D721Med (cell line): ENCODE results near the gene PAPPA.

ENCODE experiments used
- DNase-seq: peaks from one replicate; pipeline ENCODE4 v3.0.0; 2011; ENCODE audit warnings: low spot score; ENCODE audit not compliant: insufficient read length
- FAIRE-seq: peaks from 2 replicates; lab custom pipeline; 2011; peaks lifted over from hg19 to GRCh38; lab: Jason Lieb, UNC
- TF ChIP-seq, protein P1 (sequence below): IDR thresholded peaks from 2 replicates; pipeline ENCODE4 v1.5.1; 2012; ENCODE audit warnings: mild to moderate bottlenecking, control low read depth; ENCODE audit not compliant: insufficient read depth; ENCODE audit errors: missing control alignments

PAPPA gene

DNA sequence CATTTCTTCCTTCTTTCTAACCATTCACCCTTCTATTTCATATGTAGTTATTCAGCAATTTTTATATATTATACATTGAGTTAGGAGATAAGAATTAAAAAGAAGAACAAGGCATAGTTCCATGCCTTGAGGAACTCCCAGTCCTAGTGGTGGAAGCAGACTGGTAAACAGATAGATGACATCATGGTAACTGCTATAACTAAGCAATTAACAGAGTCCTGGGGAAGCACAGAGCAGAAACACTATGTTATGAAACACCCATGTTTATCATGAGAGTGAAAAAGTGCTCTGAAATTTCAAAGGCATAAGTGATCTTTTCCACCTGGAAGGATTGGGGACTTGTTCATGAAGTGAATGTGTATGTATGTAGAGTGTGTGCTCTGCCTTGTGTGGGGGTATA is 14.6 kb downstream of the PAPPA start:
- DNase-seq (no peak), FAIRE-seq (no peak)
- TF ChIP-seq, protein P1, sequence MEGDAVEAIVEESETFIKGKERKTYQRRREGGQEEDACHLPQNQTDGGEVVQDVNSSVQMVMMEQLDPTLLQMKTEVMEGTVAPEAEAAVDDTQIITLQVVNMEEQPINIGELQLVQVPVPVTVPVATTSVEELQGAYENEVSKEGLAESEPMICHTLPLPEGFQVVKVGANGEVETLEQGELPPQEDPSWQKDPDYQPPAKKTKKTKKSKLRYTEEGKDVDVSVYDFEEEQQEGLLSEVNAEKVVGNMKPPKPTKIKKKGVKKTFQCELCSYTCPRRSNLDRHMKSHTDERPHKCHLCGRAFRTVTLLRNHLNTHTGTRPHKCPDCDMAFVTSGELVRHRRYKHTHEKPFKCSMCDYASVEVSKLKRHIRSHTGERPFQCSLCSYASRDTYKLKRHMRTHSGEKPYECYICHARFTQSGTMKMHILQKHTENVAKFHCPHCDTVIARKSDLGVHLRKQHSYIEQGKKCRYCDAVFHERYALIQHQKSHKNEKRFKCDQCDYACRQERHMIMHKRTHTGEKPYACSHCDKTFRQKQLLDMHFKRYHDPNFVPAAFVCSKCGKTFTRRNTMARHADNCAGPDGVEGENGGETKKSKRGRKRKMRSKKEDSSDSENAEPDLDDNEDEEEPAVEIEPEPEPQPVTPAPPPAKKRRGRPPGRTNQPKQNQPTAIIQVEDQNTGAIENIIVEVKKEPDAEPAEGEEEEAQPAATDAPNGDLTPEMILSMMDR = no peak

DNA sequence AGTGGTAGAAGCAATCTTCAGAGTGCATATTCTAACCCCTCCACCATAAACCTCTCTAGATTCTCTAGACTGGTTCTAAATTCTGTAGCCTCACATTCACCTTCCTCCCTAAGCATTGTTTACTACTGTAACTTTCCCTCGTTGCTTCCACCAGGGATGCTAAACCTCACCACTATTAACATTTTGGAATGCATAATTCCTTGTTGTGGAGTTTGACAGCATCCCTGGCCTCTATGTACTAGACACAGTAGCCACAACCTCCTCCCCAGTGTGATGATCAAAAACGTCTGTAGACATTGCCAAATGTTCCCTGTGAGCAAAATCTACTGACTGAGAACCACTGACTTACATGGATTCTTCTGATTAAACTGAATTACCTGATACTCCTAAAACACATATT is 18.6 kb downstream of the PAPPA start:
- TF ChIP-seq, protein P1 = no peak
- FAIRE-seq (no peak), DNase-seq (no peak)

DNA sequence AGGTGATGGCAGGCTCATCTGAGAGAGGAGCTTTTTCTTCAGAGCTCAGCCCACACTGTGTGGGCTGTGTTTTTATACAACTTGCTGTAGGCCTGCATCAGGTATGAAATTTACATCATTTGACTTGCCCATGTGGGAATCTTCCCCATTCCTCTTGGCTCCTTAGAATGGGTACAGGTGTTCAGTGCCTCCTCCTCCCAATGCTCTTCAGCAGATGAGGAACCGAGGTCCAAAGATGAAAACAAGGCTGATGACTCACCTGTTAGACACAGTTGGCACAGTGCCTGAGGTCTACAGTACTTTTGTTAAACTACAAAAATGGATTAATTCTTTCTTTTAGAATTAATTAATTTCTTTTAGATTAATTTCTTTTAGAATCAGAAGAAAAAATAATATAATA is 20.8 kb downstream of the PAPPA start:
- FAIRE-seq (no peak), DNase-seq (no peak)
- TF ChIP-seq, protein P1 = no peak

DNA sequence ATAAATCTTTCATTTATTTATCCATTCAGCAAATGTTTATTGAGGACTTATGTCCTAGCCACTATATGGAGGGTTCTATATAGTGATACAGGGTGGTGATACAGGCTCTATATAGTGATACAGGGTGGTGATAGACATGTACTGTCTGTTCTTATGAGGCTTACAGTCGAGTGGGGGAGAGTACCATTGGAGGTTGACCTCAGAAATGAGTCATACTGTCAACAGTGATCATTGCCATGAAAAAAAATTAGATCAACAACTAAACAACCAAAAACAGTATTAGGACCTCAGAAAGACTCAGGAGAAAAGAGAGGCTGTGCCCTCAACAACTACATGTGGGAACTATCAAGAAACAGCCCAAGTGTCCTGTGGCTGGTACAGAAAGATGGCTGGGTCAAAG is 22.0 kb downstream of the PAPPA start:
- FAIRE-seq (no peak), DNase-seq (no peak)
- TF ChIP-seq, protein P1 = no peak

DNA sequence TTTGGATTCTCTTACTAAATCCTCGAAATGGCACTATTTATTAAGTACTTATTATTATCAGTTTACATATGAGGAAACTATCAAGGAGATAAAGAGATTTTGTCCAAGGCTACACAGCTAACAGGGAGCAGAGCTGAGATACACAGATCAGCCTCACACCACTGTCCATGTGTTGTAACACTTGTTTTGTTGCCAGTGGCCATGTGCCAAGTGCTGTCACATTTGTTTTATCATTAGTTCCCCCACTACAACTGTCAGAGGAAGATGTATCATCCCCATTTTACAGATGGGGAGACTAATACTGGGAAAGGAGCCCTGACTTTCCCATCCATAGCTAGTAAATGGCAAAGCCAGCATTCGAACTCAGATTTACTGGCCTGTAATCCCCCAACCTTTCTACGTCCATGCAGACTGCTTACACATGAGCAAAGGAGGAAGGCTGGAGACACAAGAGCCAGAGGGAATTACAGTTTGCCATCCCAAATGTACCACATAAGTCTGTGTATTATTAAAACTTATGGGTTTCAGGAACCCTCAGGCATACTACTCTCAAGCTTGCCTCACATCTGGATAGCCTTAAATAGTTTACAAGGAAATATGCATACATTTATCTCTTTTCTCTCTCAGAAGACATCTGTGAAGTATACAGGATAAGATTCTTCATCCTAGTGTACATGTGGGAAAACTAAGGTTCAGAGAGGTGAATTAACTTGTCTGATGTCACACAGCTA is 25.1 kb downstream of the PAPPA start:
- TF ChIP-seq, protein P1 = no peak
- FAIRE-seq (no peak), DNase-seq (no peak)

DNA sequence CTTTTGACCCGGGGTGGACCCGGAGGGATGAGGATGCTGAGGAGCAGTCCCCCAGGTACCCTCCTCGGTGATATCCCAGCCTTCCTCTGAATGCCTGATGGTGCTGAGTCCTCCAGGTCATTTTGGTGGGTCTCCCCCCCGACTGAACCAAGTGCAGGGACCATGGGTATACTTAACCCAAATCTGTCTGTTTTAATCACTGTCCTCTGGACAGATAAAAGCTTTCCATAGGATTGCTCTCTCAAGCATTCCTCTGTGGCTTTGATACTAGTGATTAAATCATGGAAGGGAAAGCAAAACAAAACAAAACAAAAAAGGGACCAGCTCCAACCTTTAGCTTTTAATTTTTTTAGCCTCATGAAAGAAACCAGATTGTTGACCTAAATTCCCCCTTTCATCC is 26.0 kb downstream of the PAPPA start:
- DNase-seq (no peak), FAIRE-seq (no peak)
- TF ChIP-seq, protein P1 = no peak

DNA sequence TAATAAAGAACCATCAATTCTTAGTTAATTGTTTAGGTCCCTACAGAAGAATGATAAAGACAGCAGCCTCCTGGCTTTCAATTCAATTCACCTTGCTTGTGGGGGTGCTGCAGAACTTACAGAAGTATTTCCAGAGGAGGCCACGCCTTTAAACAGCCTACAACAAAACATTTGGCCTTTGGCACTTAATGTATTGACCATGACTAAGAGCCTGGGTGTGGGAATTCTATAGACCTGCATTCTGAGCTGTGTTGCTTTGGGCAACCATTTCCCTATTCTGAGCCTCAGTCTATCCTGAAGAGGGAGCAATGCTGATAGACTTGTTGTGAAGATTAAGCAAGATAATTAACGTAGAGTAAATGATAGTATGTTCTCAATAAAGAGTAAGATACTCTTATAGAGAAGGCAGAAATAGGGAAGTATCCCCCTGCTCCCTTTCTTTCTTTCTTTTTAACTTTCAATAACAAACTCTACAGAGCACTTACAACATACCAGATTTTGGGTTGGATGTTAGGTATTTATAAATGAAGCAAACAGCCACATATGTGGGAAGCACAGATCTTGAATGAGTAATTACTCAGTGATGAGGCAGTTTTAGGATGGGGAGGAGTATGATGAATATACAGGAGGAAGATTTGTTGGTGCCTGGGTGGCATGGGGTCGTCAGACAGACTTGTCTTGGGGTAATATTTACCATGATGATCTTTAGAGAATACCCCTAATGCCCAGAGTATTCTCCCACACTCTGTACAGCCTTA is 28.4 kb downstream of the PAPPA start:
- DNase-seq (no peak), FAIRE-seq (no peak)
- TF ChIP-seq, protein P1 = no peak
